ENCODE data around the gene OPCML.

DNA sequence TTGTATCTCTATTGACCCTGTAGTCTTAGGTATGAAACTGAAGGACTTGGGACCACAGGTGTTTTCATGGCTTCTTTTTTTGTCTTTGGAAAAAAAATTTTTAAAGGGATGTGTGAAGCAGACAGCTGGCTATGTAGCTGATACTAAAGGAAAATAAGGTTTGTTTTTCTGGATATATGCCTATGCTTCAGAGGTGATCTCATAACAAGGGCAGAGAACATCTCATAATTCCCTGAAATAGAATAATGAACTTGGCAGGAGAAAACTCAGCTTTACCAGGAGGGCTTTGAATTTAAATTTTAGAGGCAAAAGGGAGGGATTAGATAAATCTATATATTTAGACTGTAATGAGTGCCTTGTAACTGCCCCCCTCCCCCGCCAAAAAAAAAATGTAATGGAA, 714.9 kb downstream of the OPCML start:
- TF ChIP-seq, protein P1, sequence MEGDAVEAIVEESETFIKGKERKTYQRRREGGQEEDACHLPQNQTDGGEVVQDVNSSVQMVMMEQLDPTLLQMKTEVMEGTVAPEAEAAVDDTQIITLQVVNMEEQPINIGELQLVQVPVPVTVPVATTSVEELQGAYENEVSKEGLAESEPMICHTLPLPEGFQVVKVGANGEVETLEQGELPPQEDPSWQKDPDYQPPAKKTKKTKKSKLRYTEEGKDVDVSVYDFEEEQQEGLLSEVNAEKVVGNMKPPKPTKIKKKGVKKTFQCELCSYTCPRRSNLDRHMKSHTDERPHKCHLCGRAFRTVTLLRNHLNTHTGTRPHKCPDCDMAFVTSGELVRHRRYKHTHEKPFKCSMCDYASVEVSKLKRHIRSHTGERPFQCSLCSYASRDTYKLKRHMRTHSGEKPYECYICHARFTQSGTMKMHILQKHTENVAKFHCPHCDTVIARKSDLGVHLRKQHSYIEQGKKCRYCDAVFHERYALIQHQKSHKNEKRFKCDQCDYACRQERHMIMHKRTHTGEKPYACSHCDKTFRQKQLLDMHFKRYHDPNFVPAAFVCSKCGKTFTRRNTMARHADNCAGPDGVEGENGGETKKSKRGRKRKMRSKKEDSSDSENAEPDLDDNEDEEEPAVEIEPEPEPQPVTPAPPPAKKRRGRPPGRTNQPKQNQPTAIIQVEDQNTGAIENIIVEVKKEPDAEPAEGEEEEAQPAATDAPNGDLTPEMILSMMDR (IDR thresholded peaks at IDR 0.05) = no peak
- TF ChIP-seq SIN3A (IDR thresholded peaks at IDR 0.05; ENCODE audit: borderline replicate concordance, insufficient read depth, low read depth, low read length) (no peak), POLR2AphosphoS5 (IDR thresholded peaks at IDR 0.05; ENCODE audit: low read depth, low read length) (no peak)
